HepG2 (cell line): ENCODE data around the gene HIGD1A. TPM values are rescaled to one million over a fixed set of nuclear protein-coding genes. Genes with fewer than 3 reads are reported as not detected.
A peak's percentile ranks its signal among the peaks of the same experiment; 100 is the strongest.

ENCODE experiments used
- AHDC1 ChIP-seq: sonication (generic); formaldehyde crosslinking; IDR thresholded peaks from 2 replicates; pipeline ENCODE4 v1.5.1; 2020; ENCODE audit warnings: mild to moderate bottlenecking, missing genetic modification reagents, borderline replicate concordance
- ATF7-NPFF ChIP-seq: sonication (generic); formaldehyde crosslinking; IDR thresholded peaks from 2 replicates; pipeline ENCODE4 v1.8.1; 2023; ENCODE audit warnings: mild to moderate bottlenecking, low read depth, missing genetic modification reagents, moderate library complexity
- ATM ChIP-seq: fragments of 450-650 bp; IDR thresholded peaks from 2 replicates; pipeline ENCODE4 v1.7.1; 2017; ENCODE audit warnings: mild to moderate bottlenecking, borderline replicate concordance
- CREB1 ChIP-seq, 2 experiments: fragments of 450-650 bp in 1 of 2; IDR thresholded peaks; 2 replicates each; pipeline ENCODE4 v1.6.1; 2016 to 2017; ENCODE audit warnings: control low read depth in 1 of 2, mild to moderate bottlenecking in 1 of 2, missing compliant biosample characterization in 1 of 2, missing genetic modification characterization in 1 of 2
- E2F1 ChIP-seq: sonication (generic); formaldehyde crosslinking; IDR thresholded peaks from 2 replicates; pipeline ENCODE4 v1.5.0; 2020; ENCODE audit warnings: missing genetic modification reagents
- EHMT2 ChIP-seq: fragments of 200-600 bp; sonication (generic); IDR thresholded peaks from 2 replicates; pipeline ENCODE4 v1.7.0; 2017; ENCODE audit warnings: antibody characterized with exemption, low read depth, low read length, borderline replicate concordance
- GRHL1 ChIP-seq: sonication (generic); formaldehyde crosslinking; conservative IDR thresholded peaks from 2 replicates; pipeline ENCODE4 v1.8.0; 2022; ENCODE audit warnings: missing genetic modification reagents
- HMGXB3 ChIP-seq: sonication (generic); formaldehyde crosslinking; IDR thresholded peaks from 2 replicates; pipeline ENCODE4 v1.4.0; 2020; ENCODE audit warnings: missing genetic modification reagents, borderline replicate concordance
- MAFG ChIP-seq: sonication (generic); formaldehyde crosslinking; IDR thresholded peaks from 2 replicates; pipeline ENCODE4 v1.5.1; 2020; ENCODE audit warnings: mild to moderate bottlenecking, missing genetic modification reagents
- SCMH1 ChIP-seq: sonication (generic); formaldehyde crosslinking; IDR thresholded peaks from 2 replicates; pipeline ENCODE4 v1.9.0; 2021; ENCODE audit warnings: missing genetic modification reagents, mild to moderate bottlenecking, borderline replicate concordance
- SSRP1 ChIP-seq: IDR thresholded peaks from 2 replicates; pipeline ENCODE4 v1.6.1; 2016; ENCODE audit warnings: control low read depth
- ZBTB21 ChIP-seq: sonication (generic); formaldehyde crosslinking; IDR thresholded peaks from 2 replicates; pipeline ENCODE4 v1.4.0; 2020; ENCODE audit warnings: missing genetic modification reagents
- ZNF256 ChIP-seq: sonication (generic); formaldehyde crosslinking; conservative IDR thresholded peaks from 2 replicates; pipeline ENCODE4 v1.4.0; 2020; ENCODE audit warnings: missing genetic modification reagents
- ZNF607 ChIP-seq: sonication (generic); formaldehyde crosslinking; IDR thresholded peaks from 2 replicates; pipeline ENCODE4 v1.5.1; 2020; ENCODE audit warnings: missing genetic modification reagents, mild to moderate bottlenecking, borderline replicate concordance
- ZNF775 ChIP-seq: sonication (generic); formaldehyde crosslinking; IDR thresholded peaks from 2 replicates; pipeline ENCODE4 v1.4.0; 2020; ENCODE audit warnings: missing genetic modification reagents, mild to moderate bottlenecking, moderate library complexity, borderline replicate concordance
- ZNF883 ChIP-seq: sonication (generic); formaldehyde crosslinking; IDR thresholded peaks from 2 replicates; pipeline ENCODE4 v1.5.1; 2020; ENCODE audit warnings: mild to moderate bottlenecking, missing genetic modification reagents; ENCODE audit errors: not compliant biosample characterization
- polyA plus RNA-seq, 8 experiments: library from polyadenylated mRNA; depleted of rRNA in 3 of 8; stranded (reverse) in 7 of 8; unstranded in 1 of 8; fragments of >200 nt; fragmentation: Illumina TruSeq in 4 of 8; extraction: Trizol in 4 of 8; gene quantifications; 2 replicates each; pipeline versions ENCODE4 v1.2.1 to v1.2.3, GENCODE V29; 2011 to 2016; ENCODE audit warnings: low read depth in 4 of 8, missing spikeins in 1 of 8, mixed read lengths in 1 of 8; ENCODE audit not compliant: insufficient read depth in 1 of 8
- total RNA-seq, 5 experiments: library from RNA; depleted of rRNA; stranded (reverse); fragments of >200 nt; fragmentation: Illumina TruSeq; extraction: Trizol; gene quantifications; 2 replicates each; pipeline ENCODE4 v1.2.3, GENCODE V29; 2016; ENCODE audit warnings: low read depth in 1 of 5

Gene HIGD1A
- total and polyA plus RNA-seq, 2 of the 13 experiments (the other 11 are each of a cell fraction or from before 2014, with no cell fraction given) = 222 to 253 TPM

- TF ChIP-seq HMGXB3 = 0 out of 2 replicates have a peak, but pooled peaks have one; percentile 62
- TF ChIP-seq ZBTB21 (CRISPR knock-in tag) = no peak
- no peak for TF ChIP-seq GRHL1 (CRISPR knock-in tag)
- no peak for TF ChIP-seq SCMH1
- TF ChIP-seq CREB1 (IDR thresholded peaks at IDR 0.05) = no peak
- TF ChIP-seq CREB1 (CRISPR knock-in tag; IDR thresholded peaks at IDR 0.05) = peak; percentile 47
- TF ChIP-seq EHMT2 = no peak; the same call in 1 of the 2 replicates
- no peak for TF ChIP-seq E2F1 (CRISPR knock-in tag)
- peak; percentile 96 for TF ChIP-seq AHDC1 (CRISPR knock-in tag)
- no peak for TF ChIP-seq ZNF256 (CRISPR knock-in tag)
- TF ChIP-seq ZNF775 (CRISPR knock-in tag) = 0 out of 2 replicates have a peak, but pooled peaks have one; percentile 17
- no peak for TF ChIP-seq SSRP1 (CRISPR knock-in tag)
- TF ChIP-seq ZNF607 (CRISPR knock-in tag) = no peak
- TF ChIP-seq MAFG (CRISPR knock-in tag) = no peak
- no peak for TF ChIP-seq ATF7-NPFF (CRISPR knock-in tag)
- TF ChIP-seq ATM = no peak
- TF ChIP-seq ZNF883 (CRISPR knock-in tag) = no peak
These were observed 49.5 kb upstream of the HIGD1A start (continued) for GRCh38 chr3:42853739-42854302.
